NOMO-1 treated with dmso at 0.1 percent for 144 hours (cell line): Measurements from ENCODE around the gene SDC3.
"Not testable (repeated sequence)": the region's sequence is repeated elsewhere in the genome, so short reads cannot be mapped to it uniquely, and the experiment has no call there.

Experiments
- DNase-seq: peaks from one replicate; lab custom pipeline; 2025; ENCODE audit not compliant: unreplicated experiment; lab: John Stamatoyannopoulos, UW

Gene SDC3

GRCh38 chr1:30908696-30909364 is at the start of gene SDC3:
TSS of gene SDC3 (minus strand) at chr1:30908758. CDS start at chr1:30908586, 172 bp downstream.
- no peak for DNase-seq

- DNase-seq, result no peak
Measured at GRCh38 chr1:30957560-30958222, 49.1 kb upstream of the SDC3 start.

- DNase-seq, result no peak
Measured at GRCh38 chr1:30955448-30956015, 47.0 kb upstream of the SDC3 start.

DNA sequence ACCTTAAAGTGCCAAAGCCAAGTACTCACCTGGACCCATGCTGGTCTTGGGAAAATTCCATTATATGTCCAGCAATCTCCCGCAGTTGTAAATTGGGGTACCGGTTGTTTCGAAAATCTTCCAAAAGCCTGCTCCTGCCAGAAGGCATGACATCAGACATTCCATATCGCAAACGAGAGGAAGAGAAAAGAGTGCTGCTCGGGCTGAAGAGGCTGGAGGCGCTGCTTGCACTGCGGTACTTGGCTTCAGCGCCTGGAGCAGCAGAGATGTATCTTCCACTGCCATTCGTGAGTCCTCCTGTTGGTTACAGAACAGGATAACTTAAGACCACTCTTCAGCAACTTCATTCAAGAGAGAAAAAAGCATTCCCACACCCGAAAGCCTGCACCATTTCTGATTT is 45.1 kb upstream of the SDC3 start:
- DNase-seq, result no peak

GRCh38 chr1:30952098-30952497 is 43.5 kb upstream of the SDC3 start:
- DNase-seq, result no peak

GRCh38 chr1:30950700-30951099 is 42.1 kb upstream of the SDC3 start:
- DNase-seq, result no peak

DNA sequence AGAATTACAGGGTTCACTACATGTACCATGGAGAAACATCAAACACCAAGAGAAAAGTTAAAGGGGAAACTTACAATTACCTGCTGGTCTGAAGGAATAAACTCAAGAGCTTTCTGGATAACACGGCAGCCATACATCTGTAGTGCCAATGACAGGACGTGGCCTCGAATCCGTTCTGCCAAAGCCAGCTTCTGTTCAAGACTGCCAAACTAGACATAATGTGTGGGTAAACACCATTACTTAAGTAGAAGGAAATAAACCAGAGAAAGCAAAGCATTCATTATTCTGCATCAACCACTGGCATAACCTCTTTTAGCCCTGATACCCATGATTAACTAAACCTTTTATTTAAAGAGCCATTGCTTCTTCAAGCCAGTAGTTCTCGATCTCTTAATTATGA is 41.5 kb upstream of the SDC3 start:
- DNase-seq, result no peak

DNA sequence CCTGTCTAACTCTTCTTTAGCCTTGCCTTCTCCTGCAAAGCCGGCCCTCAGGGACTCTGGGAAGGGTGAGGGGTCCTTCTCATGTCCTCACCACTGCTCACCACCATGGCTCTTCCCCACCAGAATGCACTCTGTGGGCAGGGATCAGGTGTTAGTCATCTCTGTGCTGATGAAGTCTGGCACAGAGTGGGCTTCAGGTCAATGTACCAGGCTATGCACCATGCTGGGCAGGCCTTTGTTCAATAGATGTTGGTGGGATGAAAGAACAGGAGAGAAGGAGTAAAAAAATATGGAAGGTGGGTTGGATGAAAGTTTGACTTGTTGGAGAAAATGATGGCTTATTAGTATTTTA is 40.9 kb upstream of the SDC3 start:
- not testable (repeated sequence) for DNase-seq

- DNase-seq, result not testable (repeated sequence)
Measured at GRCh38 chr1:30948813-30949486, 40.4 kb upstream of the SDC3 start.

DNA sequence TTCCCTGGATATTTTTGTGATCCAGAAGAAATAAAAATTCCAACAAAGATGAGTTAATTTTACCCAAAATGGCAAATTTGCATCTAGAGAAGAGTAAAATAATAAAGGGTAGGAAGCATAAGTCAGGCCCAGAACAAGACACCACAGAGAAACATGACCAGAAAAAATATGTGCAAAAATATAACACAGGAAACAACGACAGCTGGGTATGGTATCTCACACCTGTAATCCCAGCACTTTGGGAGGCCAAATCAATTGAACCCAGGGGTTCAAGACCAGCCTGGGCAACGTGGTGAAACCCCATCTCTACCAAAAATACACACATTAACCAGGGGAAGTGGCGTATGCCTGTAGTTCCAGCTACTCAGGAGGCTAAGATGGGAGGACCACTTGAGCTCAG is 39.7 kb upstream of the SDC3 start:
- no peak for DNase-seq

DNA sequence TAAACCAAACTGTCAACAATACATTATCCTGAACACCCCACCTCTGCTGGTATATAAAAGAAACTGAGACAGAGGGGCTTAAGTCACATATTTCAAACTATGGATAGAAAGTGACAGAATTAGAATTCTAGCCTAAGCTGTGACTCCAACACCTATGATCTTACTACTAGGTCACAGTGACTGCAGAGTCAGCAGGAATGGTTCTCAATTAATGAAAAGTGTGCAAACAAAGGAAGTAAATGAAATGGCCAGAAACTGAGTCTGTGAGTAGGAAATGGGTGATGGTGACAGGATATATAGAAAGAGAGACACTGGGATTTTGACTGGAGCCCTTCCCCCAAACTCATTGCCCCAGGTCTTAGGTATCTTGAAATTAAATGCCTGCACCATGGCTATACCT is 38.7 kb upstream of the SDC3 start:
- DNase-seq, result no peak

DNA sequence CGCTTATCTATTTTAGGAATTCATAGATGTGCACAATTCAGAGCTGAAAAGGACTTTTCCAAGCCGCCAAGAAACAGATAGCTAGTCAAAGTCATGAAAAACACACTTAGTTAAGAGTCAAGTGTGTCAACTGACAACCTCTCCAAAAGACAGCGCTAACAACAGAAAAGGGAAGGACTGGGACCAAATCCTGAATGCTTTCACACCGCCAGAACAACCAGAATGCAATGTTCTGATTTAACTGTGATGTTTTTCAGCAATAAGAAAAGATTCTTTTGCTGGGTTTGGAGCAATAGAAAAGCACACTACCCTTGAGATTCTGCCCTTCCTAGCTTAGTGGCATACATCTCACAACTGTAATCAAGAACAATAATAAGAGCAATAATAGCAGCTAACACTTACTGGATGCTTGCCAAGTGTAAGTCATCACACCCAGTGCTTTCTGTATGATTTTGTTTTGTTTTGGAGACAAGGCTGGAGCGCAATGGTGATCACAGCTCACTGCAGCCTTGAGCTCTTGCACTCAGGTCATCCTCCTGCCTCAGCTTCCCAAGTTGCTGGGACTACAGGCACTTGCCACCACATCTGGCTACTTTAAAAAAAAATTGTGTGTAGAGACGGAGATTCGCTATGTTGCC is 33.9 kb upstream of the SDC3 start:
- DNase-seq, result no peak

DNA sequence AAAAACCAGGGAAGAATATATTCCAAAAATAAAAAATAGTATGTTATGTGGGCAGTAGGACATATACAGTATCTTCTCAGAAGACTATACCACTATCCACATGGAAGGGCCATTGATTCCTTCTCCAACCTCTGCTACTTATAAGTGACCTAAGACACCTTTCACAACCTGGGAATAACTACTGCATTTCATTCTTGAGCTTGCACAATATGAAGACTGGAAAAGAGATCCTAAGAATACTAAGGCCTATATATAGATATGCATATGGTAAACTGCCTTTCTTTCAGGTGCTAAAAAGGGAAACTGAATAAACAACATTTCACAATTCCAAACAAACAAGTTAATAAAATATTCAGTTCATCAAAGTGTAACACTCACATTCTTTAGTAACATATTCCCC is 32.0 kb upstream of the SDC3 start:
- no peak for DNase-seq

DNA sequence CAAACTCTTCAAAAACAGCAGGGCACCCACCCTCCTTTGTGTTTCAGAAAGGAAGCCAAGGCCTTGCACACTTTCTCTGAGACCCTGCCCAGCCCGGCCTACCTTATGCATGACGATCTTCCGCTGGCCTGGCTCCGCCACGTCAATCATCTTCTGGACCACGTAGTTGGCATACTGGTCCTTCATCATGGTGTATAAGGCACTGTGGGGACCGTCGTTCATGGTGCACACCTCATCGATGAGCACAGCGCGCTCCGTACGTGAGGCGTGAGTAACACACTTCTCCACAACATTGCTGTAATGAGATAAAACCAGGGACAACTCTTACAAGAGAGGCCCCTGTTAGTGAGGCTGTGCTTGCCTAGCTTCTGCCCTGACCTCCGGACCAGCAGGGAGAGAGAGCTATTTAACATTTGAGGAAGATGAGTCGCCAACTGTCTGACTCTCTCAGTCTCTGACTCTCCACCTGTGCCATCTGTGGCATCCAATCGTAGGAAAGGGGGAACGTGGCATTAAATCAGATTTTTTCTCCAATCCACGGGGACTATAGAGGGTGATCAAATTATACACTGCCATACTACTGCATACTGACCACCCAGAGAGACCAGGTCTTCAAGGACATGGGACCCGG is 28.1 kb upstream of the SDC3 start:
- DNase-seq, result no peak

DNA sequence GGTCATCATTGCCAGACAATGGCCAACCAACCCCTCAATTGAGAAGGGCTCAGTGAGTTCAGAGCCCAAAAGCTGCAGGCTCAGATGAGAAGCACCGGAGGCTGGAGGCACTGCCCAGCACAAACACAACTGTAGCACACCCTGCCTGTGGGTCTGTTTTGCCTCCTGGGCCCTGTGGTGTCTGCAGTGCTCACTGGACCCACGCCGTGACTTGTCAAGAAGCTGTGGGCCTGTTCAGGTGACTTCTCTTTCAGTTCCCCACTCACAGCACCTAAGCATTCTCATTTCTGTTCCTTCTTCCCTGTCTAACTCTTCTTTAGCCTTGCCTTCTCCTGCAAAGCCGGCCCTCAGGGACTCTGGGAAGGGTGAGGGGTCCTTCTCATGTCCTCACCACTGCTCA is 27.2 kb upstream of the SDC3 start:
- not testable (repeated sequence) for DNase-seq

DNA sequence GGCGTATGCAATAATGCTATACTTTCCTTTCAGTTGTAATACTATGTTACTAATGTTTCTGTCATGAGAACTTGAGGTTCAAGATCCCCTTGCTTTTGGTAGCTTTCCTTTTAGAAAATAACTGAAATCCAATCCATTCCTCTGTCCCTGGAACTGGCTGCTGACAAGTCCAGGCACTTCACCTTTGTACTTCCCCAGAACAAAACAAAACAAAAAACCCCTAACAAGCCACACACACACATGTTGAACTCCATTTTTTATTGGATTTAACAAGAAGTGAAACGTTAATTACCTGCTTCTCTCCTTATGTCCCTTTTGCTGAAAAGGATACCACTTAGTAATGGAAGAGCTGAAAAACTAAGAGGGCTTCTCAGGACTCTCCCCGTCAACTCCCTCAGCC is 26.1 kb upstream of the SDC3 start:
- DNase-seq, result no peak

- no peak for DNase-seq
Measured at GRCh38 chr1:30933874-30934252, 25.3 kb upstream of the SDC3 start.

DNA sequence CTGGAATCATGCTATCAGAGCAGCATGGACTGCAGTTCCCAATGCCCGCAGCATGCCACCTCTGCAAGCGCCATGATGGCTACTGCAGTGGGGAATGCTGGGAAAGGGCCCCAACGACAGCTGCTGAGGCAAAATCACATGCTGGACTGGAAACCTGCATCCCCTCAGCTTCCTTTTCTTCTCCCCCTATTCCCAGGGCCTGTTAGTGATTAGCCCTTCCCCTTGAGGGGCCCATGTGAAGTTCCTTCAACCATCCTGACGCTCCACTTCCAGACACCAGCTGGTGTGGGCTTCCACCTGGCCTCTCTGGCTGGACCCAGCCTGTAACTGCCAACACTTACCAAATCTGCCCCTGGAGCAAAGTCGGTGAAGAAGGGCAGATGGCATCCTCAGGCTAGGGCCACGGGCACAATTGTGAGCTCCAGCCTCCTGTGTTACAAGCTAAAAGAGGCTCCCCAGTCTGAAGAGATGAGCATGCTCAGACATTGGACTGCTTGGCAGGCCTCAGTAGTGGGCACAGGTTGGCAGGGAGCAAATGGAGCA is 22.1 kb upstream of the SDC3 start:
- DNase-seq, result no peak

DNA sequence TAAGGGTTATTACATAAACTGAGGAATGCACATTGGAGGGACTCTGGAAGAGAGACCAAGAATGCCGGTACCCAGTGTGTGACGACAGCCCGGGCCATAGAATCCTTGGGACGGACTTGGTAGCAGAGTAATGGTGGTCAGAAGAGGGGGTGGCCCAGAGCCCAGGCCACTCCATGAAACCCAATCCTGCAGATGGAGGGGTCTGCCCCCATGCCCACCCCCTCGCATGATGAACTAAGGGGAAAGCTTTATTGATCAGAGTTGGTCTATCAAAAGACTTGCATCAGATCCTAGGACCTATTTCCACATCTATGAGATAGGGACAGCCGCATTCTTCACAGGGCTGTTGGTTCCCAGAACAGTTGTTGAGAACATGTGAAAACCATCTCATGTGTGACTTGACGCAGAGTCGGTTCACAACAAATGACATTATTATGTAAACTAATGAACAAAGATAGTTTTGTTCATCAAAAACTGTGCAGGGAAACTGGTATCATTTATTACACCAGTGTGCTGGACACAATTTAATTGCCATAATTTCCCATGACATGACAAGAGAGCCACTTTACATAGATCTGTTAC is 21.5 kb upstream of the SDC3 start:
- no peak for DNase-seq

GRCh38 chr1:30929135-30929889 is 20.8 kb upstream of the SDC3 start:
- no peak for DNase-seq
